Colon (tissue), 2 donors: Measurements from ENCODE around the gene PDE4B.
"Not testable (repeated sequence)": the region's sequence is repeated elsewhere in the genome, so short reads cannot be mapped to it uniquely, and the experiment has no call there.

Source experiments
- FAIRE-seq: peaks from 2 replicates; lab custom pipeline; 2012; peaks lifted over from hg19 to GRCh38; lab: Jason Lieb, UNC
- donor health status: control.
- donor health status: control.

The PDE4B gene

GRCh38 chr1:66397192-66397591 lies 604.5 kb downstream of the PDE4B start:
- no peak for FAIRE-seq

GRCh38 chr1:66399888-66400529 lies 607.3 kb downstream of the PDE4B start:
- FAIRE-seq: no peak

DNA sequence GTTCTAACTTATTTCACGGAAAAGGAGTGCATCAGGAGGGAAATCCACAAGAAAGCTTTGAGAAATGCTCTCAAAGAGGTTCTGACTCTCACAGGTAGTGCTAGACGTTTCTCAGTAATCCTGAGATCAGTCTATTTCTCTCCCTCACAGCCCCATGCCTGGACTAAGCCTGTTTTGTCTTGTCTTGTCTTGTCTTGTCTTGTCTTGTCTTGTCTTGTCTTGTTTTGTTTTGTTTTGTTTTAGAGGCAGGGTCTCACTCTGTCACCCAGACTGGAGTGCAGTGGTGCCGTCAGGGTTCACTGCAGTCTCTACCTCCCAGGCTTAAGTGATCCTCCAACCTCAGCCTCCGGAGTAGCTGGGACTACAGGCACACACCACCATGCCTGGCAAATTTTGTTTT lies 608.0 kb downstream of the PDE4B start:
- FAIRE-seq: no peak

DNA sequence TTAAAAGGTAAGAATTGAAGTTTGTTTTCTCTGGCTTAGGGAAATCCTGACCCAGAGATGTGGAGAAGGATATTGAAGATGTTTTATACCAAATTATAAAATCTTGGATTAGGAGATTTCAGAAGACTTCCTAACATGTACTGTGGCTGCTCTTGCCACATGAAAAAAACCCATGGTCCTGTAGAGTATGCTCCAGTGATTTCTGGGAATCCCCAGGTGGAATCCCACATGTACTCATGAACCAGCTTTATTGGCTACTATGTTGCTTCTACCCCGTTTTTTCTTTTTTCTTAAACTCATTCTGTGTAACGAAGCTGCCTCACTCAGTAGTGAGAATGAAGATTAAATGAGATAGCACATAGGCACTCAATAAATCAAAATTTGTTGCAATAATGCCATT lies 608.5 kb downstream of the PDE4B start:
- no peak for FAIRE-seq

- no peak for FAIRE-seq
These were observed 609.5 kb downstream of the PDE4B start for GRCh38 chr1:66402194-66402593.

- FAIRE-seq: no peak
These were observed 610.5 kb downstream of the PDE4B start for GRCh38 chr1:66403007-66403731.

DNA sequence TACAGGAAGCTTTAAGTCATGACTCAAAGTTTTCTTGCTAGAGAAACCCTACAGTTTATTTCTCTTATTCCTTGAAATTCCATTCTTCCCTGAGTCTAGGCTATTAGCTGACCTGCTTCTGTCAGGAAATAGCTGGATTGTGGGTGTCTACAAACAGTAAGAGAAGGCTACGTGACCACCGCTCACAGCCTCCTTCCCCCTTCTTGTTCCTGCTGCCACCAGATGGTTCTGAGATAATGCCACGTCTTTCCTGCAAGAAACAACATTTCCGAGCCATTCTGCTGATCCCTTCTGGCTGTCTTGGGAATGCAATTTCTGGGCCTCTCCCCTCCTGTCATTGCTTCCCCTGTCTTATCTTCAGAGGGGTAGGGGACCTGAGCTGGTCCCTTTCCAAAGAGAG lies 612.4 kb downstream of the PDE4B start:
- no peak for FAIRE-seq

DNA sequence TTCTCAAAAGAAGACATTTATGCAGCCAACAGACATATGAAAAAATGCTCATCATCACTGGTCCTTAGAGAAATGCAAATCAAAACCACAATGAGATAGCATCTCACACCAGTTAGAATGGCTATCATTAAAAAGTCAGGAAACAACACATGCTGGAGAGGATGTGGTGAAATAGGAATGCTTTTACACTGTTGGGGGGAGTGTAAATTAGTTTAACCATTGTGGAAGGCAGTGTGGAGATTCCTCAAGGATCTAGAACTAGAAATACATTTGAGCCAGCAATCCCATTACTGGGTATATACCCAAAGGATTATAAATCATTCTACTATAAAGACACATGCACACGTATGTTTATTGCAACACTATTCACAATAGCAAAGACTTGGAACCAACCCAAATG lies 618.8 kb downstream of the PDE4B start:
- not testable (repeated sequence) for FAIRE-seq

DNA sequence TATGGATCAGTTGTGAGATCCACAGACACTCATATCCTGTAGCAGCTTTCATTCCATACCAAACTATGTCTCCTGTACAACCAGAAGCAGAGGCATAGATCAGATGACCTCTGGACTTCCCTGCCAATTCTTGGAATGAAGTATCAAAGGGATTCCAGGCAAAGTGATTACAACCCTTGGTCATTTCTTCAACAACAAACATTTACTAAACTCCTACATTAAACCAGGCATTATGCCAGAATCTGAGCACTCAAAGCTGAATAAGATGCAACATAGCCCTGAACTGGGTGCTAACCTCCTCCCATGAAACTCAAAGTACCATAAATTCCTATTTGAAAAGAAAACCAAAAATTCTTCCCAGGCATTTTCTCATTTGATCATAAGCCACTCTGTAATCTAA lies 620.0 kb downstream of the PDE4B start:
- FAIRE-seq: no peak

DNA sequence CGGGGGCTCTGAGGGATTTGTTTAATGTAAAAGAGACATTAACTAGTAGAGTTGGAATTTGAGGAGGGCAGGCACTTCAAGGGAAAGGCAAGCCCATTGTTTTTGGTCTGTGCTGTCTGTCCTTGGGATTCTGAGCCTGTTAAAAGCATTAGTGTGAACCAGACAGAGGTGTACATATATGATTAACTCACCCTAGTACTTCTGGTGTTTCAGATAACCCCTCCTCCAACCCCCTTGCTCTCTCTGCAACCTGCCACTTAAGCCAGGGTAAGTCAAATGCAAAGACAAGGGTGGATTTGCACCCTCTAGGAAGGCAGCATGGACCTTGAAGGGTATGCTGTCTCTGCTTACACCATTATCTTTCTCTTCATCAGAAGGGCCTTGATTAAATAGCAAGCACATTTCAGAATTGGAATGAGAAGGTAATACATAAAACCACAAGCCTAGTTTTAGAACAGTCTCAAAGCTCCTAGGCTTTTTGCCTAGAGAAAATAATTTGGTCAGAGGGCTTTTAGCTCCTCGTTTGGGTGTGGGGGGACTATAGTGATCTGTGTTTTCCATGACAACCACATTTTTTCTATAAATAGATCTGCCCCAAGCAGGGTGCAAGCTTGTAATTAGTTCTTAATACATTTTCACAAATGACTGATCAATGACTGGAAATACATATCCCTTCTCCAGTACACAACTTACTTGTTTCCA lies 620.6 kb downstream of the PDE4B start:
- FAIRE-seq: no peak

DNA sequence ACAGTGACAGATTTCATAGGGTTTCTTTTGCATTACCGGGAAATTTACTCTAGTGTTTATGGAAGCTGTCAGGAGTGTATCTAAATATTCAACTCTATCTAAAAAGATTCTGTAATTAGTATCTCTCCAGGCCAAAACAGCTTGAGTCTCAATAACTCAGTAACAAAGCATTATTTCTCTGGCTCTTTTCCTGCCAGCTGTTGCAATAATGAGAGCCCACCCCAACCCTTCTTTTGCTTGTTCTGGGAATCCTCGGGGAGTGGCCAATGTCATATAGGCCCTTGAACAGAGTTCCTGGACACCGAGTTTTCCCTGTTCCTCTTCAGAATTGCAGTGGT lies 621.1 kb downstream of the PDE4B start:
- no peak for FAIRE-seq

- FAIRE-seq: no peak
These were observed 622.6 kb downstream of the PDE4B start for GRCh38 chr1:66415281-66415680.

GRCh38 chr1:66415866-66416265 lies 623.2 kb downstream of the PDE4B start:
- no peak for FAIRE-seq

DNA sequence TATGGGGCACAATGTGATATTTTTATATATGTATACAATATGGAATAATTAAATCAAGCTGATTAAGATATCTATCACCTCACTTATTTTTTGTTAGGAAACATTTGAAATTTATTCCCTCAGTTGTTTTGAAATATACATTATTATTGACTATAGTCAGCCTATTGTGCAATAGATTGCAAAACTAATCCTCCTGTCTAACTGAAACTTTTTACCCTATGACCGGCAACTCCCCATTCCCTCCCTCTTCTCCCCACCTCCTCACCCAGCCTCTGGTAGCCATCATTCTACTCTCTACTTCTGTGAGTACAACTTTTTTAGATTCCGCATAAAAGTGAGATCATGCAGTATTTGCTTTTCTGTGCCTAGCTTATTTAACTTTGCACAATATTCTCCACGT lies 623.6 kb downstream of the PDE4B start:
- peak; percentile 14 for FAIRE-seq

DNA sequence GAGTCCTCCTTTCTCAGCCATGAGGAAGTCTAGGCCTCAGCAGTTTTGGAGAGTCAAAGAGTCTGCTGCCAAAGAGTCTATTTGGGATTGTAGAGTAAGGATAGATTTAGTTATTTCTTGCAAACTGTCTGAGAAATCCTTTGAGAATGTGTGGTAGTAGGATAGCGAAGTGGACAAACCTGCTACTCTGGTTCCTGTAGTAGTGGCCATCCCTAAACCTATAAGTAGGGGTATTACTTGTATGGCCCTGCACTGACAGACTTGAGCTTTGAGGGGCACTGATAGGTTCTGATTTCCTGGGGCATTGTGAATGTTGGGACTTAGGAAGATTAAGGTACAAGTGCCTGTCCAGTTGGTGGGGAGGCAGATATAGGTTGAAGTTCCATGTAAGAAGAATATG lies 625.3 kb downstream of the PDE4B start:
- no peak for FAIRE-seq

DNA sequence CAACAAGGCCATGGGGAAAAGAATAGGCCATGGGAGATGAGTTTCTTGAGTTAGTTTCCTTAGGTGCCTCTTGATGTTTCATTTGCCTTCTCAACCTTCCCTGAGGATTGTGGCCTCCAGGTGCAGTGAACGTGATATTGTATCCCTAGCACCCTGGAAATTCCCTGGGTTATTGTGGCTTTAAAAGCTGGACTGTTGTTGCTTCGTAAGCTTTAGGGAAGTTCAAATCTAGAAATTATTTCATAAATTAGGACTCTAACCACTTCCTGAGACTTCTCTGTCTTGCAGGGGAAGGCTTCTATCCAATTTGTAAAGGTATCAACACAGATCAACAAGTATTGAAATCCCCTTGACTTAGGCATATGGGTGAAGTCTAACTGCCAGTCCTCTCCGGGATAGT lies 627.5 kb downstream of the PDE4B start:
- FAIRE-seq: not testable (repeated sequence)

DNA sequence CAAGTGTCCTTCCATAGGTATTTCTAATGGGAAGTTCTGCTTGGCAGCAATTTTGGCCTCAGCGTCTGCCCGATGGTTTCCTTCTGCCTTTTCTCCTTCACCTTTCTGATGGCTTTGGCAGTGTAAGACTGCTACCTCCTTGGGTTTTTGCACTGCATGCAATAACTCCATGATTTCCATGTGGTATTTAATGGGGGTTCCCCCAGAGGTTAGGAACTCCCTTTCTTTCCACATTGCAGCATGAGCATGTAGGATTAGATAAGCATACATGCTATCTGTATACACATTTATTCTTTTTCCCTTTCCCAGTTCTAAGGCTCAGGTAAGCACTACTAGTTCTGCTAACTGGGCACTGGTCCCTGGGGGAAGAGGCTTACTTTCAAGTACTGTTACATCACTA lies 628.2 kb downstream of the PDE4B start:
- not testable (repeated sequence) for FAIRE-seq

DNA sequence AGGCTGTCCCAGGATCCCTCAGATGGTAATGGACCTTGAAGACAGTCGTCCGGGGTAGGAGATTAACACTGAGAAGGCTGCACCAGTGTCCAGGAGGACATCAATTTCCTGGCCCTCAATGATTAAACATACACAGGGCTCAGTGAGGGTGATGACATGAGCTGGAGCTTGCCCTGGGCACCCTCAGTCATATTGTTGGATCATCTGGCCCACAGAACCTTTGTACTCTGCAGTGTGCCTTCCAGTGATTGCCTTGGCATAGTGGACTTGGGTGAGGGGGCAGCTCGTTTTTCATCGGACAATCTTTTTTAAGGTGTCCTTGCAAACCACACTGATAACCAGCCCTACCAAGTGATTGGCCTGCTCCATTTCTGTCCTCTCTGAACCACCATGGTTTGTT lies 630.1 kb downstream of the PDE4B start:
- FAIRE-seq: no peak
